RWPE2 (cell line): Measurements from ENCODE around the gene NPM1.
"Not testable (repeated sequence)": the region's sequence is repeated elsewhere in the genome, so short reads cannot be mapped to it uniquely, and the experiment has no call there.

Source experiments
- ATAC-seq: fragments of 200-7000 bp; cut with Tn5 transposase; 3 replicates; pipeline ENCODE4 v1.9.1; 2021; ENCODE audit warnings: low read depth
- DNase-seq: peaks from one replicate; pipeline ENCODE4 v3.0.0-alpha.2; 2020; ENCODE audit warnings: low spot score
- H3K27ac ChIP-seq: fragments of 450-650 bp; 2 replicates; pipeline ENCODE4 v1.5.1; 2017; ENCODE audit warnings: mild to moderate bottlenecking; ENCODE audit not compliant: poor library complexity, severe bottlenecking
- H3K27me3 ChIP-seq: fragments of 250-450 bp; sonication (Bioruptor Pico); 2 replicates; pipeline ENCODE4 v1.5.1; 2021; ENCODE audit warnings: mild to moderate bottlenecking, moderate library complexity; ENCODE audit not compliant: insufficient read depth, poor library complexity, severe bottlenecking
- H3K36me3 ChIP-seq: fragments of 250-450 bp; sonication (Bioruptor Pico); 2 replicates; pipeline ENCODE4 v1.5.1; 2020; ENCODE audit warnings: low read depth, mild to moderate bottlenecking, moderate library complexity
- H3K4me1 ChIP-seq: fragments of 250-450 bp; sonication (Bioruptor Pico); 2 replicates; pipeline ENCODE4 v1.5.1; 2021; ENCODE audit warnings: mild to moderate bottlenecking, moderate library complexity; ENCODE audit not compliant: insufficient read depth, poor library complexity, severe bottlenecking
- H3K4me3 ChIP-seq: fragments of 250-450 bp; sonication (Bioruptor Pico); 2 replicates; pipeline ENCODE4 v1.5.1; 2021; ENCODE audit warnings: mild to moderate bottlenecking, moderate library complexity; ENCODE audit not compliant: severe bottlenecking
- H3K9me3 ChIP-seq: fragments of 250-450 bp; sonication (Bioruptor Pico); 2 replicates; pipeline ENCODE4 v1.5.1; 2021; ENCODE audit warnings: mild to moderate bottlenecking, moderate library complexity; ENCODE audit not compliant: severe bottlenecking
- TF ChIP-seq, protein P1 (sequence below): fragments of 450-650 bp; IDR thresholded peaks from one replicate; pipeline ENCODE4 v1.5.1; 2017; ENCODE audit warnings: mild to moderate bottlenecking, moderate library complexity; ENCODE audit not compliant: poor library complexity, severe bottlenecking

NPM1 gene

DNA sequence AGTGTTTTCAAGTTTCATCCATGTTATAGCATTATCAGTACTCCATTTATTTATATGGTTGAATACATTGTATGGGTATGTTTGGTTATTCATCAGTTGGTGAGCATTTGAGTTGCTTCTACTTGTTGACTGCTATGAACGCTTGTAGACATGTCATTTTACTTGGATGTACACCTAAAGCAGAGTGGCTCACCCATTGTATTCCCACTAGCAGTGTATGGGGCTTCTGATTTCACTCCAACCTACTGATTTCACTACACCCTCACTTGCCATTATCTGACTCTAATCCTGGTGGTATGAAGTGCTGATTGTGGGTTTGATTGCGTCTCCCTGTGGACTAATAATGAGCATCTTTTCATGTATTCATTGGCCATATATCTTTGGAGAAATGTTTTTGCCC, 9.5 kb downstream of the NPM1 start:
- Histone ChIP-seq H3K4me3 (no peak overlapping the region), H3K27me3 (no peaks in the 10 kb centered on the region), H3K27ac (no peak overlapping the region), H3K4me1 (peaks cover 20% of the 10 kb centered on the region), H3K36me3 (peaks cover 98% of the 10 kb centered on the region), H3K9me3 (no peaks in the 10 kb centered on the region)
- DNase-seq (no peak), ATAC-seq (no peak; the same call in 2 of the 3 replicates)
- TF ChIP-seq, protein P1, sequence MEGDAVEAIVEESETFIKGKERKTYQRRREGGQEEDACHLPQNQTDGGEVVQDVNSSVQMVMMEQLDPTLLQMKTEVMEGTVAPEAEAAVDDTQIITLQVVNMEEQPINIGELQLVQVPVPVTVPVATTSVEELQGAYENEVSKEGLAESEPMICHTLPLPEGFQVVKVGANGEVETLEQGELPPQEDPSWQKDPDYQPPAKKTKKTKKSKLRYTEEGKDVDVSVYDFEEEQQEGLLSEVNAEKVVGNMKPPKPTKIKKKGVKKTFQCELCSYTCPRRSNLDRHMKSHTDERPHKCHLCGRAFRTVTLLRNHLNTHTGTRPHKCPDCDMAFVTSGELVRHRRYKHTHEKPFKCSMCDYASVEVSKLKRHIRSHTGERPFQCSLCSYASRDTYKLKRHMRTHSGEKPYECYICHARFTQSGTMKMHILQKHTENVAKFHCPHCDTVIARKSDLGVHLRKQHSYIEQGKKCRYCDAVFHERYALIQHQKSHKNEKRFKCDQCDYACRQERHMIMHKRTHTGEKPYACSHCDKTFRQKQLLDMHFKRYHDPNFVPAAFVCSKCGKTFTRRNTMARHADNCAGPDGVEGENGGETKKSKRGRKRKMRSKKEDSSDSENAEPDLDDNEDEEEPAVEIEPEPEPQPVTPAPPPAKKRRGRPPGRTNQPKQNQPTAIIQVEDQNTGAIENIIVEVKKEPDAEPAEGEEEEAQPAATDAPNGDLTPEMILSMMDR = no peak

DNA sequence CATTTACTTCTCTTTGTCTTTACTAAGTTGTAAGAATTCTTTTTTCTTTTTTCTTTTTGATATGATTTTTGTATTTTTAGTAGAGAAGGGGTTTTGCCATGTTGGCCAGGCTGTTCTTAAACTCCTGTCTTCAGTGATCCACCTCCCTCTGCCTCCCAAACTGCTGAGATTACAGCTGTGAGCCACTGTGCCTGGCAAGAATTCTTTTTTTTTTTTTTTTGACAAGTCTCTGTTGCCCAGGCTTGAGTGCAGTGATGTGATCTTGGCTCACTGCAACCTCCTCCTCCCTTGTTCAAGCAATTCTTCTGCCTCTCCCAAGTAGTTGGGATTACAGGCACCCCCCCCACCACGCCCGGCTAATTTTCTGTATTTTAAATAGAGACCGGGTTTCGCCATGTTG, 9.9 kb downstream of the NPM1 start:
- ATAC-seq (no peak), DNase-seq (no peak)
- H3K4me3 ChIP-seq = no peak overlapping the region
- no peak overlapping the region for H3K27ac ChIP-seq
- H3K9me3 ChIP-seq = no peaks in the 10 kb centered on the region
- peaks cover 94% of the 10 kb centered on the region for H3K36me3 ChIP-seq
- TF ChIP-seq, protein P1 = no peak
- H3K4me1 ChIP-seq = peaks cover 20% of the 10 kb centered on the region
- no peaks in the 10 kb centered on the region for H3K27me3 ChIP-seq

DNA sequence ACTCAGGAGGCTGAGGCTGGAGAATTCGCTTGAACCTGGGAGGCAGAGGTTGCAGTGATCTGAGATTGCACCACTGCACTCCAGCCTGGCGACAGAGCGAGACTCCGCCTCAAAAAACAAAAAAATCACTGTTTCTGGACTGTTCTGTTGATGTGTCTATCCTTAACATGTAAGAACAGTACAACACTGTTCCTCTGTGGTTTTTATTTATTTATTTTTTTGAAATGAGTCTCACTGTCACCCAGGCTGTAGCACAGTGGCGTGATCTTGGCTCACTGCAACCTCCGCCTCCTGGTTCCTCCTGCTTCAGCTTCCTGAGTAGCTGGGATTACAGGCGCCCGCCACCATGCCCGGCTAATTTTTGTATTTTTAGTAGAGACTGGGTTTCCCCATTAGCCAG, 11.0 kb downstream of the NPM1 start:
- DNase-seq, ATAC-seq, H3K27me3 ChIP-seq, H3K9me3 ChIP-seq, H3K4me3 ChIP-seq, H3K27ac ChIP-seq: not testable (repeated sequence)
- H3K4me1 ChIP-seq = peaks cover 14% of the 10 kb centered on the region
- H3K36me3 ChIP-seq = peaks cover 84% of the 10 kb centered on the region

GRCh38 chr5:171400169-171400568, 12.5 kb downstream of the NPM1 start:
- no peak for DNase-seq
- TF ChIP-seq, protein P1 = no peak
- no peak for ATAC-seq
- no peaks in the 10 kb centered on the region for H3K9me3 ChIP-seq
- H3K4me3 ChIP-seq = no peak overlapping the region
- H3K36me3 ChIP-seq = peaks cover 75% of the 10 kb centered on the region
- no peak overlapping the region for H3K27ac ChIP-seq
- no peaks in the 10 kb centered on the region for H3K27me3 ChIP-seq
- peaks cover 7% of the 10 kb centered on the region for H3K4me1 ChIP-seq

- DNase-seq (no peak), ATAC-seq (no peak)
- Histone ChIP-seq H3K4me1 (peaks cover 7% of the 10 kb centered on the region), H3K27me3 (no peaks in the 10 kb centered on the region), H3K27ac (no peak overlapping the region), H3K4me3 (no peak overlapping the region), H3K9me3 (no peaks in the 10 kb centered on the region), H3K36me3 (peaks cover 75% of the 10 kb centered on the region)
- TF ChIP-seq, protein P1 = no peak
Measured at GRCh38 chr5:171401167-171401947, 13.7 kb downstream of the NPM1 start.

GRCh38 chr5:171402751-171403150, 15.1 kb downstream of the NPM1 start:
- not testable (repeated sequence) for H3K9me3 ChIP-seq, H3K27ac ChIP-seq, H3K4me1 ChIP-seq, H3K4me3 ChIP-seq, H3K27me3 ChIP-seq, DNase-seq, ATAC-seq
- peaks cover 75% of the 10 kb centered on the region for H3K36me3 ChIP-seq
